ENCODE data around the gene DDR1. TPM values are rescaled to one million over a fixed set of nuclear protein-coding genes. Genes with fewer than 3 reads are reported as not detected.

DDR1 gene
- total RNA-seq, 2 experiments from 2014 or later, result 6.3 to 7.4 TPM

GRCh38 chr6:30948811-30949210 is 64.5 kb downstream of the DDR1 start:
- Mint-ChIP-seq H3K27ac (no peak overlapping the region), H3K9me3 (ENCODE audit: insufficient read depth) (no peaks in the 10 kb centered on the region), H3K4me3 (no peak overlapping the region), H3K4me1 (ENCODE audit: low read depth) (no peaks in the 10 kb centered on the region), H3K27me3 (ENCODE audit: low read depth) (peaks cover 64% of the 10 kb centered on the region), H3K36me3 (ENCODE audit: low read depth) (no peaks in the 10 kb centered on the region)
- ChIA-PET POLR2A (no interaction called here), CTCF (no interaction called here)
- no peak for ATAC-seq
- no peak for DNase-seq

Small RNA genes within 50 kb of the gene (microRNA-seq; reads per million reads assigned to microRNA genes)
- gene MIR4640, result 2.9 reads per million

Other genes starting within 250 kb of the DDR1 start
- gene C6orf136, start 237.4 kb upstream of the DDR1 start, total RNA-seq, result 10 to 100 TPM; 31.6 to 40.1 TPM
- gene DHX16, start 211.5 kb upstream of the DDR1 start, total RNA-seq, result 10 to 100 TPM; 38.5 to 41.0 TPM
- gene PPP1R18, start 197.9 kb upstream of the DDR1 start, total RNA-seq, result 100 to 1,000 TPM; 286 to 304 TPM
- 10 to 100 TPM; 41.7 to 44.6 TPM for gene NRM, start 193.5 kb upstream of the DDR1 start, total RNA-seq
- gene MDC1, start 167.2 kb upstream of the DDR1 start, total RNA-seq, result 10 to 100 TPM; 48.5 to 52.4 TPM
- gene TUBB, start 164.2 kb upstream of the DDR1 start, total RNA-seq, result 1,000 to 10,000 TPM; 1,638 to 1,703 TPM
- gene FLOT1, start 141.8 kb upstream of the DDR1 start, total RNA-seq, result 100 to 1,000 TPM; 314 to 317 TPM
- gene IER3, start 140.0 kb upstream of the DDR1 start, total RNA-seq, result 10 to 100 TPM; 76.6 to 82.9 TPM
- gene GTF2H4, start 23.7 kb downstream of the DDR1 start, total RNA-seq, result 10 to 100 TPM; 30.0 to 30.1 TPM
- gene VARS2, start 29.7 kb downstream of the DDR1 start, total RNA-seq, result 10 to 100 TPM; 38.4 to 38.8 TPM
- gene SFTA2, start 47.7 kb downstream of the DDR1 start, total RNA-seq, result not detected
- gene MUCL3, start 56.5 kb downstream of the DDR1 start, total RNA-seq, result not detected
- gene MUC21, start 99.2 kb downstream of the DDR1 start, total RNA-seq, result not detected
- not detected for gene MUC22, start 126.0 kb downstream of the DDR1 start, total RNA-seq
- not detected for gene C6orf15, start 228.1 kb downstream of the DDR1 start, total RNA-seq
- gene PSORS1C1, start 230.3 kb downstream of the DDR1 start, total RNA-seq, result not detected
- not detected for gene CDSN, start 235.9 kb downstream of the DDR1 start, total RNA-seq

All from activated CD8-positive, alpha-beta T cell treated with anti-CD3 and anti-CD28 coated beads, Interleukin-2, amount 10 ng/mL, durations not matched to agents 7 days and 5 days (primary cell).